Stimulated activated CD4-positive, alpha-beta T cell treated with anti-CD3 and anti-CD28 coated beads, Interleukin-1b, Interleukin-23, amount 100 ng/mL, for 4 hours (primary cell): ENCODE measurements around the gene IGFL1.
"Not testable (repeated sequence)": the region's sequence is repeated elsewhere in the genome, so short reads cannot be mapped to it uniquely, and the experiment has no call there.

Experiments used
- DNase-seq, 2 donors: peaks; one replicate each; pipeline ENCODE4 v3.0.0-alpha.2; 2020; ENCODE audit warnings: low read depth in 2 of 2

IGFL1 gene

GRCh38 chr19:46229442-46229841, at the start of gene IGFL1:
Gene IGFL1, plus strand, starts transcription at chr19:46229742. Its CDS starts 33 bp downstream, at chr19:46229775.
- DNase-seq = no peak

DNA sequence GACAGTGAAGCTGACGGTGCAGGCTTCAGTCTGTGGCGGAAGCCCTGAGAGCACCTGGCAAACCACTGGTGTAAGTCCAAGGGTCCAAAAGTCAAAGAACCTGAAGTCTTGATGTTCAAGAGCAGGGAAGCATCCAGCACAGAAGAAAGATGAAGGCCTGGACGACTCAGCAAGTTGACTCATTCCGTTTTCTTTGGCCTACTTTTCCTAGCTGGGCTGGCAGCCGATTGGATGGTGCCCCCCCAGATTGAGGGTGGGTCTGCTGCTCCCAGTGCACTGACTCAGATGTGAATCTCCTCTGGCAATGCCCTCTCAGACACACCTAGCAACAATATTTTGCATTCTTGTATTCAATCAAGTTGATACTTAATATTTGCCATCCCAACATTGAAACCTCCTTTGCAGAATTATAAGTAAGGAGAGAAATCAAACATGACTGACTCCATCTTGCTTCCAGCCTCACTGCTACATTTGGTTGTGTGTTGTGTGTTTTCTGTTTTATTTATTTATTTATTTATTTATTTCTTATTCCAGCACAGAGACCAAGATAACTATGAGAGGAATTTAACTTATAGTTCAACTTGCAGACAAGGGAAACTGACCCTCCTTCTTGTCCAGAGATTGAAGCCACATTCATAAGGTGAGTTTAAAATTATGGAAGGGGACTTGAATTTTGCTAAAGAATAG, 48.7 kb upstream of the IGFL1 start:
- DNase-seq = no peak

- no peak for DNase-seq
Observed at GRCh38 chr19:46181388-46181779, 48.2 kb upstream of the IGFL1 start.

GRCh38 chr19:46182476-46182875, 47.1 kb upstream of the IGFL1 start:
- DNase-seq = no peak

DNA sequence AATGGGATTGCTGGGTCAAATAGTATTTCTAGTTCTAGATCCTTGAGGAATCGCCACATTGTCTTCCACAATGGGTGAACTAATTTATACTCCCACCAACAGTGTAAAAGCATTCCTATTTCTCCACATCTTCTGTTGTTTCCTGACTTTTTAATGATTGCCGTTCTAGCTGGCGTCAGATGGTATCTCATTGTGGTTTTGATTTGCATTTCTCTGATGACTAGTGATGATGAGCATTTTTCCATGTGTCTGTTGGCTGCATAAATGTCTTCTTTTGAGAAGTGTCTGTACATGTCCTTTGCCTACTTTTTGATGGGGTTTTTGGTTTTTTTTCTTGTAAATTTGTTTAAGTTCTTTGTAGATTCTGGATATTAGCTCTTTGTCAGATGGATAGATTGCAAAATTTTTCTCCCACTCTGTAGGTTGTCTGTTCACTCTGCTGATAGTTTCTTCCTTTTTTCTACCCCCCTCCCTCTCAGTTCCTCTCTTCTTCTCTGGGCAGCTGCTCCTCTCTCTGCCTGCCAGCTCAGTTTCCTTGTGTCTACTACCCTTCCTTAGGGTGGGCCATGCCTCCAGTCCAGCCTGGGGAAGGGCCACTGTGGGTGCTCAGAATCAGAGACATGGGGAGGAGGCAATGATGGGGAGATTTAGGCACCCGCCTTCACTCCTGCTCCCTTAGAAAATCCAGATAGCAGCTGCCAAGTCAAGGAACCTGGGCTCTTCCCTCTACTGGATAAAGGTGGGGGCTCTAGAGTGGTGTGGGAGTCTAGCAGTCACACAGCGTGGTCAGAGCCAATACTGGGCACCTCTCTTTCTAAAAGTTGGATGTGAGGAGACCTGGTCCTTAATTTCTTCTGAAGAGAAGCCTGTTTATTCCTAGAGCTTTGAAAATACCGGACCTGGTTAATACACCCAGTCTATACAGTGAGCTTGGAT, 44.5 kb upstream of the IGFL1 start:
- DNase-seq = not testable (repeated sequence)

DNA sequence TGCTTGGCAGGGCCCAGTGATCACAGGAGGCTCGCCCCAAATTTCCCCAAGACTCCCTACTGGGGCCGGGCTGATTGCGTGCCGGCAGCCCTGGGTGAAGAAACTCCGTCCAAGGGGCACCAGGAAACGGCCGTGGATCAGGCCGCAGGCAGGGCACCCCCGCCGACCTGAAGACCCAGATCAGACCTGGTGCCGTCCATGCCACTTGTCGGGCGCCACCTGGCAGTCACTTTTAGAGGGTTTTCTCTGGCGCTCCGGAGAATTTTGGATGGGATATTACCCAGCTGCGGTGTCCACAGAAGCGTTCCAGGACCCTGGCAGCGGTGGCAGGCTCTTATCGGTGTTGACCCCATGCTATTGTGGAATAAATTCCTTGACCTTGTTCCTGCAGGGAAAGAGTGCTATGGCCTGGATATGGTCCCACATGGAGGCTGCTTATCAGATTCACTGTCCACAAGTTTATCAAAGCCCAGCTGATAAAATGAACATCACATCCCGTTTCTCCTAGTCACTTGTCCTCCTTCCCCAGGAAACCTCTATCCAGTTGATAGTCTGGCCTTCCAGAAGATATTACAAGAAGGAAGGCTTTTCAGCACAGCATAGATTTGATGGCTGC, 43.3 kb upstream of the IGFL1 start:
- DNase-seq = no peak

GRCh38 chr19:46186717-46187101, 42.8 kb upstream of the IGFL1 start:
- DNase-seq = no peak

DNA sequence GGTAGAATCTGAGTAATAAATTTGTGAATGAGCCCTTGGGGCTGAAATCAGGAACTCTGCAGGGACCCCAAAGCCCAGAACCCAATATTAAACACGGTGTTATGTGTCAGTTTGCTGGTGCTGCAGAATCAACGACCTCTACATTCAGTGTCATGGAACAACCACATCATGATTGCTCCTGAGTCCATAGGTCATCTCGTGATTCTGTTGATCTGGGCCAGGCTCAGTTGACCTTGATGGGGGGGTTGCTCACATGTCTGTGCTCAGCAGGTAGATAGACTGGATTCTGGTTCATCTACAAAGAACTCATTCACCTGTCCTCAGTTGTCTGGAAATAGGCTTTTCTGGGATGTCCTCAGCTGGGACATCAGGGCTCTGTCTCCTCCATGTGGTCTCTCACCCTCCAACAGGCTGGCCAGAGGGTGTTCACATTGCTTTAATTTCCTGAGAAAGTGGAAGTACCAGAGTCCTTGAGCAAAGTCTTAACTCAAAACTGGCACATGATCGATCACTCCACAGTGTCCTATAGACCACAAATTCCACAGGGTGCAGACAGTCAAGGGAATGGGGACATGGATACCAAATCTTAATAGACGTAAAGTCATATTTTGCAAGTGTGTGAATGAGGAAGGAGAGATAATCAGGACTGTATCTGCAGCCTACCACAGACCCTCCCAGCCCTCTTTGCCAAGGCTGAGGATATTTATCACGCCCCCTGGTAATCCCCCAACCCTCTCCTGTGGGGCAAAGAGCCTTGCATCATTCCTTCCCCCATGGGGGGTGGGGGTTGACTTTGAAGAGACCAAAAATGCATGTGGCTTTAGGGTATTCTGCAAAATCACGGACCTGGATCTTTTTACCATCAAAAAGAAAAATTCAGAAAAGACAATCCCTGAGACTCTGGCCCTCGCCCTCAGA, 39.3 kb upstream of the IGFL1 start:
- DNase-seq = no peak

DNA sequence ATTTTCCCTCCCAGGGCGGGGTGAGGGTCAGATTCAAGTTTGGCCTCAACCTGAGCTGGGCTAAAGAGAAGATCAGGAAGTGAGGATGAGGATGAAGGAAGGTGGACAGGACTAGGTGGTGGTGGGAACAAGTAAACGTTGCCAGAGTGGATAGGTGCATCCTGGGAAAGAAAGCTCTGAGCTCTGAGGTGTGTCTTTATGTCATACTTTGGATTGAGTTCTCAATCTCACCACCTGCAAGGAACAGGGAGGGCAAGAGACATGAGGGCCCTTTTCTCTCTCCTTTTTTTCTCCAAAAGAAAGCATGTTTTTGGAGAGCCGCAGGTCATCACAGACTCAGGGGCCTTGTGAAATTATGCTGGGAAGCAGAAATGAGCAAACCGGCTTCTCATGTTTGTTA, 38.2 kb upstream of the IGFL1 start:
- no peak for DNase-seq

DNA sequence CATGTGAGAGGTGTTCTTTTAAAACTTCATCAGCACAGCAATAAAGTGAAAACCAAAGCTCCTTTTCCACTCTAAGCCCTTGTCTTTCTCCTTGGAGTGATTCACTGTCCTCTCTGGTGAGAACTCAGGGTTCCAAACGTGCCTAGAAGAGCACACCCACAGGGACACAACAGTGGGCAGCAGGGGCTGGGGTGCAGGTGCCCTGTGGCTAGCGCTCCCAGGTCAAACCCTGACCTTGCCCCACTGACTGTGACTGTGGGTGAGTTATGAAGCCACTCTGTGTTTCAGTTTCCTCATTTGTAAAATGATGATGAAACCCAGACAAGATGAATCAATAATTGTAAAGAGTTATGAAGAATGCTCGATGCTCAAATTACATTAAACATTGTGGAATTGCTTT, 37.6 kb upstream of the IGFL1 start:
- DNase-seq = no peak

DNA sequence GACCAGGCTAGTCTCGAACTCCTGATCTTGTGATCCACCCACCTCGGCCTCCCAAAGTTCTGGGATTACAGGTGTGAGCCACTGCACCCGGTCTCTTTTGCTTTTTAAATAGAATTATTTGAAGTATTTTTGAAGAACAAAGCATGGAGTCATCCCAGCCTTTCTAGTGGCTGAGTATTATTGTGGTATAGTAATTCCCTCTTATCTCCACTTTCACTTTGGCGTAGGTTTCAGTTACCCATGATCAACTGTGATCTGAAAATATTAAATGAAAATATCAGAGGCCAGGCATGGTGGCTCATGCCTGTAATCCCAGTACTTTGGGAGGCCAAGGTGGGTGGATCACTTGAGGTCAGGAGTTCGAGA, 36.9 kb upstream of the IGFL1 start:
- DNase-seq = not testable (repeated sequence)

DNA sequence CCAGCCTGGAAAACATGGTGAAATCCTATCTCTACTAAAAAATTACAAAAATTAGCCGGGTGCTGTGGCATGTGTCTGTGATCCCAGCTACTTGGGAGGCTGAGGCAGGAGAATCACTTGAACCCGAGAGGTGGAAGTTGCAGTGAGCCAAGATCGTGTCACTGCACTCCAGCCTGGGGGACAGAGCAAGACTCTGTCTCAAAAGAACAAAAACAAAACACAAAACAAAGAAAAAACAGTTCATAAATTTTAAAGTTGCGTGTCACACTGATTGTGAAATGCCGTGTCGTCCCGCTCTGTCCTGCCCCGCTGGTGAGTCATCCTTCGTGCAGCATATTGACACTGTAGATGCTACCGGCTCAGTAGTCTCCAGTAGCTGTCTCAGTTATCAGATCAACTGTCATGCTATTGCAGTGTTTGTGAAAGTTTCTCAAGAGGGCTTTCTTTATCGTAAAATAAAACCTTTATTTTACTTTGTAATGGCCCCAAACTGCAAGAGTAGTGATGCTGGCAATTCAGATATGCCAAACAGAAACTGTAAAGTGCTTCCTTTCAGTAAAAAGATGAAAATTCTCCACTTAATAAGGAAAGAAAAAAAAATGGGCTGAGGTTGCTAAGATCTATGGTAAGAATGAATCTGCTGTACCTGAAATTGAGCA, 36.4 kb upstream of the IGFL1 start:
- DNase-seq = no peak

- DNase-seq = no peak
Observed at GRCh38 chr19:46193678-46194077, 35.9 kb upstream of the IGFL1 start.

DNA sequence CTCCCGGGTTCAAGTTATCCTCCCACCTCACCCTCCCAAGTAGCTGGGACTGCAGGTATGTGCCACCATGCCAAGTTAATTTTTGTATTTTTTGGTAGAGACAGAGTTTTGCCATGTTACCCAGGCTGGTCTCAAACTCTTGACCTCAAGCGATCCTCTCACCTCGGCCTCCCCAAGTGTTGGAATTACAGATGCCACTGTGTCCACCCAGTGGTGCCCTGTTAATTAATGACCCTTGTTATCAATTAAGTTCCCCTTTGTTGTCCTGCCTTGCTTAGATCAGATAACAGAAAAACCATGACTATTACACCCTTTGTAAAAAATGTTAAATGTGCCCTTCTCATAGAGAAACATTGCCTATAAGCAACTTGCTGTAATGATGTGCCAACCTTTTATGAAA, 34.4 kb upstream of the IGFL1 start:
- DNase-seq = no peak

DNA sequence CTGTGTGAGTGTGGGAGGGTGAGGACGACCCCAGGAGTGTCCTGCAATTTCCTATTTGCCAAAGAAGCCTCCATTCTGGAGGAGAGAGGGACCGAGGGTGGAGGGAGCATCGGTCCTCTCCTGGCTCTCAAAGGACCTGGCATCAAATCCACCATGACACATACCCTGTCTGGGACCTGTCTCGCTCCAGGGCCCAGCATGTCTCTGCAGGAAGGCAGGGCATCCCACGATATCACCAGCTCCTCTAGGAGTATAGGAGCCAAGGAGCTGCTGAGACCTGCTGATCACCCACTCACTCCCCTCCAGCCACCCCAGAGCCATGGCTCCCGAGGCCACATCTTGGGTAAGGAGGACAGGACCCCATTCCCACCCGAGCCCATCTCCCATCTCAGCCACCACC, 33.6 kb upstream of the IGFL1 start:
- not testable (repeated sequence) for DNase-seq

DNA sequence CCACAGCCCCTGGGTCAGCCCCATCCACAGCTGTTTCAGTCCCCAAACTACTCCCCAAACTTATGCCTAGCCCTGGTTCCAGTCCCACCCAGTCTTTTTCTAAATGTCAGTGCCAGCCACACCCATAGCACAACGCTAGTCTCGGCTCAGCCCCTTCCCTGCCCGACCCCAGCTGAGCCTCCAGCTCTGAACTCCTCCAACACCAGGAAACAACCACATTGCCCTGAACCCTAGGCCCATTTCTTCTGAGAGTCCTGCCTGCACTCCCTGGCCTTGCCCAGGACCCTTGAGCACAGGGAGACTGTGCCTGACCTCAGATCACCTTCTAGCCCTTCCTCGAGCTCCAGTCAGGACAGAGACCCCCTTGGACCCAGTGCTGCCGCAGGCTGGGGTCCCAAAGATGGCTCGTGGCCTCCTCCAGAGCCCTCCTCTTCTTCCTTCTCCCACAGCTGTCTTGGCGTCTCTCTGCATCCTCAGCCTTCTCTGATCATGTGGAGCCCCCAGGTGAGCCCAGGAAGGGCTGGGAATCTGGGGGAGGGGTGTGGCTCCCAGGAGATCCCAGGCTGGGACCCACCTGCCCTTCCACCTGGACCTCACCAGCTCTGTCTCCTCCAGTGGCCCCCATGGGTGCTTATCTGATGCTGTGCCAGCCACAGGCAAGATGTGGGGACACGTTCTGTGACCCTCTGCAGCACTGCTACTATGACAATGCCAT, 33.0 kb upstream of the IGFL1 start:
- DNase-seq = no peak

GRCh38 chr19:46197314-46198070, 32.0 kb upstream of the IGFL1 start:
- DNase-seq = no peak

DNA sequence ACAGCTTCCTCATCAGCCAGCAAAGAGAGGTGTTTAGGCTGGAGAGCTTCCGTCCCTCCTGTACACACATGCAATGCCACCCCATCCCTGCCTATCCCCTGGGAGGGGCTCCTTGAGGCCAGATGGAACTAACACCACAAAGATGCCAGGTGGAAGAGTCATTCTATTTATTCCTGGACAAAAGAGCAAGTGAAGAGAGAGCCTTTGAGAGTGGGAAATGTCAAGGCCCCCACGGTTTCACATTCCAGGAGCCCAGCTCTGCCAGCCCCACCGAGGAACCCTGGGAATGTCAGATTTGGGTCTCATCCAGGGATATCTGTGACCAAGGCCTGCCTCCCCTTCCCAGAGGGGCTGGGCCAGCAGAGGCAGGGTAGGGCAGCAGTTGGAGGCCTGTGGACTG, 30.8 kb upstream of the IGFL1 start:
- no peak for DNase-seq

DNA sequence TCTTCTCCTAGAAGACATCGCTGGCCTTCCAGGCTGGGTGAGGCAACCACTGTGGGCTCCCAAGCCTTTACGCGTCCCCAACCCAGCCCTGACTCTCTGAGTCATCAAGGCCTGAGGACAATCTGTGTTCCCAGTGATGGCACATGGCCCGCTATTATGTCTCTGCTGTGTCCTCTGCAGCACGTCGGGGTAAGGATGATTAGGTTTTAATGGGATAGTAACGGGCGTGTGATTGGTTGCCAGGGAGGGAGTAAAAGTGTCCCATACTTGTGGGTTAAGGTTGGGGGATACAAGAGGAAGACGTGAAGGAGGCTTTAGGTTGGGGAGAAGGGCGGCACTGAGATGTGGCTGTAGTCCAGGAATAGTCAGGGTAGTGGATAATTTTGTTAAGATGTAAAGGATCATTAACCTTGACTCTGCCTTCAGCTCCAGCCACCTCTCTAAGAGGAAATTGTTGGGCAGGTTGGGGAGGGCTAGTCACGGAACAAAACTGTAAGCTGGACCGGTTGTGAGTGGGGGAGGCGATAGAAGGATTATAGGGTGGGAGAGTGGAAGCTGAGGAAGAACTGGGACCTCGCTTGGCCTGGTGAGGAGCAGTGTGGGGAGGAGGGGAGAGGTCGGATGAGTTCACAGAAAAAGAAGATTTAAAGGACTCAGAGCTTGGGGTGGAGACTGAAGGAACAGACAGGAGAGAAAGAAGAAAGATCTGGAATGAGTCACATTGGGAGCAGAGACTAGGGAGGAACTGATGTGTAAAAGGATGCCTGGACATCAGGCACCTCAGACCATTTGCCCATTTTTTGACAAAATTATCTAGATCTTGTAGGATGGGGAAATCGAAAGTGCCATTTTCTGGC, 27.9 kb upstream of the IGFL1 start:
- DNase-seq = no peak
